ENCODE data around the gene PTDSS2.

GRCh38 chr11:535210-535518 is 85.1 kb downstream of the PTDSS2 start:
- no peak for TF ChIP-seq POLR2AphosphoS5 (IDR thresholded peaks at IDR 0.05; ENCODE audit: low read depth, low read length)
- no peak for TF ChIP-seq POLR2A (IDR thresholded peaks at IDR 0.05; ENCODE audit: low read depth, low read length)

Data from GM12892 (cell line).